Parathyroid adenoma (tissue), 2 donors: ENCODE measurements around the gene SPHK1.

ENCODE experiments used
- H2AFZ ChIP-seq: fragments of 300-600 bp; sonication (generic); one replicate; pipeline ENCODE4 v1.7.0; 2017; ENCODE audit warnings: antibody characterized with exemption, mild to moderate bottlenecking
- H3K27ac ChIP-seq: fragments of 300-600 bp; sonication (generic); one replicate; pipeline ENCODE4 v1.7.0; 2017
- H3K27me3 ChIP-seq: fragments of 300-600 bp; sonication (generic); one replicate; pipeline ENCODE4 v1.7.0; 2017; ENCODE audit warnings: low read length; ENCODE audit not compliant: control insufficient read depth, insufficient read depth
- H3K36me3 ChIP-seq: fragments of 300-600 bp; sonication (generic); one replicate; pipeline ENCODE4 v1.7.0; 2017; ENCODE audit warnings: low read length; ENCODE audit not compliant: control insufficient read depth, insufficient read depth
- H3K4me1 ChIP-seq: fragments of 300-600 bp; sonication (generic); one replicate; pipeline ENCODE4 v1.7.0; 2017; ENCODE audit warnings: control low read depth
- H3K4me2 ChIP-seq: fragments of 300-600 bp; sonication (generic); one replicate; pipeline ENCODE4 v1.7.0; 2017; ENCODE audit warnings: low read length
- H3K4me3 ChIP-seq: fragments of 300-600 bp; sonication (generic); one replicate; pipeline ENCODE4 v1.7.0; 2017; ENCODE audit warnings: low read depth, low read length
- H3K79me2 ChIP-seq: fragments of 300-600 bp; sonication (generic); one replicate; pipeline ENCODE4 v1.7.0; 2017; ENCODE audit warnings: control low read depth
- H3K9ac ChIP-seq: fragments of 300-600 bp; sonication (generic); one replicate; pipeline ENCODE4 v1.7.0; 2017; ENCODE audit warnings: mild to moderate bottlenecking
- H3K9me3 ChIP-seq: fragments of 300-600 bp; sonication (generic); one replicate; pipeline ENCODE4 v1.7.0; 2017; ENCODE audit warnings: low read length; ENCODE audit not compliant: control insufficient read depth
- TF ChIP-seq, protein P1 (sequence below): fragments of 300-600 bp; sonication (generic); IDR thresholded peaks from one replicate; pipeline ENCODE4 v1.7.0; 2017; ENCODE audit warnings: antibody characterized with exemption, mild to moderate bottlenecking
- donor health status: primary hyperparathyroidism.

Gene SPHK1, protein sequence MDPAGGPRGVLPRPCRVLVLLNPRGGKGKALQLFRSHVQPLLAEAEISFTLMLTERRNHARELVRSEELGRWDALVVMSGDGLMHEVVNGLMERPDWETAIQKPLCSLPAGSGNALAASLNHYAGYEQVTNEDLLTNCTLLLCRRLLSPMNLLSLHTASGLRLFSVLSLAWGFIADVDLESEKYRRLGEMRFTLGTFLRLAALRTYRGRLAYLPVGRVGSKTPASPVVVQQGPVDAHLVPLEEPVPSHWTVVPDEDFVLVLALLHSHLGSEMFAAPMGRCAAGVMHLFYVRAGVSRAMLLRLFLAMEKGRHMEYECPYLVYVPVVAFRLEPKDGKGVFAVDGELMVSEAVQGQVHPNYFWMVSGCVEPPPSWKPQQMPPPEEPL

GRCh38 chr17:76384222-76384986 is at the start of gene SPHK1:
SPHK1 (plus strand) TSS chr17:76384609; CDS start chr17:76385645, 1,036 bp downstream.
- Histone ChIP-seq H3K4me3 (peak within 1 kb of the TSS; percentile 69), H2AFZ (peak within 1 kb of the TSS; percentile 78), H3K79me2 (no peaks in the 10 kb centered on the region), H3K4me2 (peak within 1 kb of the TSS; percentile 80), H3K27ac (peak within 1 kb of the TSS; percentile 62), H3K9ac (no peak within 1 kb of the TSS), H3K36me3 (no peaks in the 10 kb centered on the region), H3K27me3 (no peaks in the 10 kb centered on the region), H3K9me3 (no peaks in the 10 kb centered on the region), H3K4me1 (peaks cover 5% of the 10 kb centered on the region)
- TF ChIP-seq, protein P1, sequence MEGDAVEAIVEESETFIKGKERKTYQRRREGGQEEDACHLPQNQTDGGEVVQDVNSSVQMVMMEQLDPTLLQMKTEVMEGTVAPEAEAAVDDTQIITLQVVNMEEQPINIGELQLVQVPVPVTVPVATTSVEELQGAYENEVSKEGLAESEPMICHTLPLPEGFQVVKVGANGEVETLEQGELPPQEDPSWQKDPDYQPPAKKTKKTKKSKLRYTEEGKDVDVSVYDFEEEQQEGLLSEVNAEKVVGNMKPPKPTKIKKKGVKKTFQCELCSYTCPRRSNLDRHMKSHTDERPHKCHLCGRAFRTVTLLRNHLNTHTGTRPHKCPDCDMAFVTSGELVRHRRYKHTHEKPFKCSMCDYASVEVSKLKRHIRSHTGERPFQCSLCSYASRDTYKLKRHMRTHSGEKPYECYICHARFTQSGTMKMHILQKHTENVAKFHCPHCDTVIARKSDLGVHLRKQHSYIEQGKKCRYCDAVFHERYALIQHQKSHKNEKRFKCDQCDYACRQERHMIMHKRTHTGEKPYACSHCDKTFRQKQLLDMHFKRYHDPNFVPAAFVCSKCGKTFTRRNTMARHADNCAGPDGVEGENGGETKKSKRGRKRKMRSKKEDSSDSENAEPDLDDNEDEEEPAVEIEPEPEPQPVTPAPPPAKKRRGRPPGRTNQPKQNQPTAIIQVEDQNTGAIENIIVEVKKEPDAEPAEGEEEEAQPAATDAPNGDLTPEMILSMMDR = no peak

GRCh38 chr17:76335716-76336381 is 48.6 kb upstream of the SPHK1 start:
- TF ChIP-seq, protein P1 = no peak
- no peak overlapping the region for H2AFZ ChIP-seq
- no peak overlapping the region for H3K4me2 ChIP-seq
- no peak overlapping the region for H3K4me3 ChIP-seq
- H3K36me3 ChIP-seq = no peaks in the 10 kb centered on the region
- no peaks in the 10 kb centered on the region for H3K27me3 ChIP-seq
- H3K4me1 ChIP-seq = no peaks in the 10 kb centered on the region
- no peak overlapping the region for H3K27ac ChIP-seq
- H3K9ac ChIP-seq = no peak overlapping the region
- no peaks in the 10 kb centered on the region for H3K9me3 ChIP-seq
- peaks cover 6% of the 10 kb centered on the region for H3K79me2 ChIP-seq

- Histone ChIP-seq H3K9ac (no peak overlapping the region), H3K4me2 (no peak overlapping the region), H3K9me3 (no peaks in the 10 kb centered on the region), H3K27ac (no peak overlapping the region), H2AFZ (no peak overlapping the region), H3K36me3 (no peaks in the 10 kb centered on the region), H3K27me3 (no peaks in the 10 kb centered on the region), H3K79me2 (peaks cover 6% of the 10 kb centered on the region), H3K4me3 (no peak overlapping the region), H3K4me1 (no peaks in the 10 kb centered on the region)
- TF ChIP-seq, protein P1 = no peak
Observed at GRCh38 chr17:76336756-76337412, 47.5 kb upstream of the SPHK1 start.

DNA sequence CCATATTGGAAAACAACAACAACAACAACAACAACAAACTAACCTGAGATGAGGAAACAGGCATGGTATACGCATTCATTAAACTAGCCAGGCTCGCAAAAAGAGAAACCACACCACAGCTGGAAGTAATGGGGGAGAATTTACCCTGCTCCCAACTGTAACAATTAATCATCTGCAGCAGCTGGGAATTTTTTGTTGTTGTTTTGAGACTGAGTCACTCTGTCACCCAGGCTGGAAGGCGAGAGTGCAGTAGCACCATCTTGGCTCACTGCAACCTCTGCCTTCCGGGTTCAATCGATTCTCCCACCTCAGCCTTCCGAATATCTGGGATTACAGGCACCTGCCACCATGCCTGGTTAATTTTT is 47.0 kb upstream of the SPHK1 start:
- Histone ChIP-seq H3K9ac (no peak overlapping the region), H3K4me1 (no peaks in the 10 kb centered on the region), H3K79me2 (peaks cover 6% of the 10 kb centered on the region), H3K27ac (no peak overlapping the region), H3K4me3 (no peak overlapping the region), H3K36me3 (no peaks in the 10 kb centered on the region), H3K27me3 (no peaks in the 10 kb centered on the region), H3K4me2 (no peak overlapping the region), H3K9me3 (no peaks in the 10 kb centered on the region), H2AFZ (no peak overlapping the region)
- TF ChIP-seq, protein P1 = no peak
